Activated gamma-delta T cell treated with Interleukin-2 at 50 U/mL for 16 hours (primary cell): ENCODE results near the gene PGA4.
"Not testable (repeated sequence)": the region's sequence is repeated elsewhere in the genome, so short reads cannot be mapped to it uniquely, and the experiment has no call there.

ENCODE experiments used
- DNase-seq: peaks from one replicate; pipeline ENCODE4 v3.0.0-alpha.2; 2020

PGA4 gene

DNA sequence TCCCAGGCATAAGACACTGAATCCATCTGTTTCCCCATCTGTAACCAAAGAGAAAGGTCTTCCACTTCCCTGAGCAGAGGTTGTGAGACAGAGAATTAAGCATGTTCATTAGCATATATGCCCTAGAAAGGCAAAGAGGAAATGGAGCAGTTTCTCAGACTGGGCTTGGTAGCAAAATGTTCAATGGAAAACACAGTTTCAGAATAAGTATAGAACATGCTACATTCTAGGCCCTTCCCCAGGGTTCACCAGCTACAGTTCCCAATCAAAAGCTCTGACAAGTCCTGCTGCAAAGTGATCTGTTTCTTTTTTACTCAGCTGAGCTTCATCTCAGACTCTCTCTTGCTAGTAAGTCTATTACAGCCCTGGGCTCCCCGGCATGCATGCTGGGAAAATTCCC is 30.2 kb downstream of the PGA4 start:
- not testable (repeated sequence) for DNase-seq

DNA sequence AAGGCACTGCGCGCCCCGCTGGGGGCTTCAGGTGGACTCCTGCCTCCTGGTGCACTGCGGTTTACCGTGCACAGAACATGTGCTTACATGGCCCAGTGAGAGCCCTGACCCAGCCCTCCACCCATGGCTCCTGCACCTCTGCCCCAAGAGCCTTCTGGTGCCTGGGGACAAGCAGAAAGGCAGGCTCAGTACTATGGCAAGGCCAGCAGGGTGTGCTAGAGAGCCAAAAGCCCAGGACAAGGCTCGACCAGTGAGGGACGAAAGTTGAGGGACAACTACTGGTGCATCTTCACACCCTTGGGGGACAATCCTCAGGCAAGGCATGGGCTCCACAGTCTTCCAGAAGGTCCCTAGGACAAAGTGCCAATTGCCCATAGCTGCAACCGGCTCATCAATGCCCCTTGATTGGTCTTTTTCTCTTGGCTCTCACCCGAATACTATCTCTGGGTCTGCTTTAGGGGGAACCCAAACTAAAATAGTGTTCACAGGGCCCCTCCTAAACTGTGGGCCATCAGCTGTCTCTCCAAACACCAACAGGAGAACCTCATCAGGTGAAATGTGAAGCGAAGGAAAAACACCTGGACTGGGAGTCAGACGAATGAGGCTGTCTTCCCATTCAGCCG is 32.4 kb downstream of the PGA4 start:
- DNase-seq = peak; percentile 46

DNA sequence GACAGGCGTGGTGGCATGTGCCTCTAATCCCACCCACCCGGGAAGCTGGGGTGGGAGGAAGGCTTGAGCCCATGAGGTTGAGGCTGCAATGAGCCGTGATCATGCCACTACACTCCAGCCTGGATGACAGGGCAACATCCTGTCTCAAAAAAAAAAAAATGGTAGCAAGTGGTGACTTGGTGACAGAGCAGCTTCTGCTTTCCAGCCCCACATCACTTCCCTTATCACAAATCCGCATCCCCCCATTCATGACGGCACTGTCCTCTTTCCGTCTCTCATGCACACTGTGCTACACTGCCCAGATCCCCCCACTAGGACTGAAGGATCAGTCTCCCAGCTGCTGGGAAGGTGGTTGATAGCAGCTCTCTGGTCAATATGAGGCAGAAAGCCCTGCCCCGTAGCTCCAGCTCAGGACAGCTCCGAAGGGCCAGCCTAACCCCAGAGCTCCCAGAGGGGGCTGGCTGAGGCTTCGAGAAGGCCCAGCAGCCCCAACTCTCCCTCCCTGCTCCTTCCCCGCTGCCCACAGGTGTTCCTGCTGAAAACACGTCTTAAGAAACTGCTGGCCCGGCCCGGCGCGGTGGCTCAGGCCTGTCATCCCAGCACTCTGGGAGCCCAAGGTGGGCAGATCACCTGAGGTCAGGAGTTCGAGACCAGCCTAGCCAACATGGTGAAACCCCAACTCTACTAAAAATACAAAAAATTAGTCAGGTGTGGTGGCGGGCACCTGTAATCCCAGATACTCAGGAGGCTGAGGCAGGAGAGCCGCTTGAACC is 34.7 kb downstream of the PGA4 start:
- DNase-seq = no peak

DNA sequence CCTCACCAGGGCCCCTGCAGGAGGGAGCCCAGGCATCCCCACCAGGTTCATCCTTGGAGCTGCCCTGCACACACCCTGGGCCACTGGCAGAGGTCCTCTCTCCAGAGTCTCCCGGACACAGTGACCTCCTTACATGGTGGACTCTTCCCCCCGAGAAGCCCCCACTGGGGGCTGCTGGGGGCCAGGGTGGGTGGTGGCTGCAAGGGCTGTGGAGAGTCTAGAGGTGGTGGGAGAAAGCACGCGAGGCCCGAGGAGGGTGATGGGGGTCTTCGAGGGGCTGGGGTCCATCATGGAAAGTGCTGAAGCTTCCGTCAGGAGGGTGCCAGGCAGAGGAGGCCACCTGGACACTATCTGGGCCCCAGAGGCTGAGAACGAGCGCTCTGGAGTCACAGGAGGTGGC is 36.4 kb downstream of the PGA4 start:
- DNase-seq = no peak

DNA sequence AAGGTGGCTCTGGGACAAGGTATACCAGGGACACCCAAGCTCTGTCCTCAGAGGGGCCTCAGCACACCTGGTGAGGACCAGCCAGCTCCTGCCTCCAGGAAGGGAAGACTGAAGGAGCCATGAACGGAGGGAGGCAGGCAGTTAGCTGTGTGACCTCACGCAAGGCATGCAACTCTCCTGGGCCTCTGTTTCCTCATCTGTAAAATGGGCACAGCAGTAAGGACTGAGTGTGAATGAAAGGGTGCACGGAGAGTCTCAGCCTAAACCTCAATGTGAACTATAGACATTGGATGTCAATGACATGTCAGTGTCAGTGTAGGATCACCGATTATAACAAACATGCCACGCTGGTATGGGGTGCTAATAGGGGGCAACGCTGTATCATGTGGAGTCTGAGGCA is 37.2 kb downstream of the PGA4 start:
- DNase-seq = no peak

DNA sequence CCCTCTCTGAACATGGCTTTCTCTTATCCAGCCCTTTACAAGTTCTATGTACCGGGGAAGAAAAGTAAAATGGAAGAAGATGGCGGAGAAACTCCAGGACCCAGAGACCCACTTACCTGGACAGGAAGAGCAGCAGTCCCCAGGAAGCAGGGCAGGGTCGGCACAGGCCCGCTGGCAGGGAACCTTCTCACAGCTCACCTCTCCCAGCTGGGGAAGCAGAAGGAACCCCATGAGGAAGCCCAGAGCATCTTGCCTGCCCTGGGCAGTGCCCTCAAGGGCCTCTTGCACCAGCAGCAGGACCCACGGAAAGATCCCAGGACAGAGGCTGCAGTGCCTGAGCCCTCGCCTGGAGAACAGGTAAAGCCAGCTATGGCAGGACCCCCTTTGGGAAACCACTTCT is 42.2 kb downstream of the PGA4 start:
- no peak for DNase-seq

DNA sequence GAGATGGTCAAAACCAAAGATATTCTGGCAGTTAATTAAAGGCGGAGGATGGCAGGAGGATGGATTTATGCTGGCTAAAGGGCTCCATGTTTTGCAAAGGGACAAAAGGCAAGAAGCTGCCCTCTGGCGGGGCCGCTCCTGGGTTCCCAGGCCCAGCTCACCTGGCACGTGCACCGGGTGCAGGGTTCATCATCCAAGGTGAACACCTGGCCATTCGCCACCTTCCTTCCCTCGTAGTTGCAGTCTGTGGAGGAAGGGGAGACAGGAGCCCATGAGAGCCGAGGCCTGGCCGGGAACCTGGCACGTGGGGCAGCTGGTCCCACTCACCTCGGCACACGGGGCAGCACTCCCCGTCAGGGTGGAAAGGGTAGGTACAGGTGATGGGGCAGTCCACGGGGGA is 42.6 kb downstream of the PGA4 start:
- no peak for DNase-seq

DNA sequence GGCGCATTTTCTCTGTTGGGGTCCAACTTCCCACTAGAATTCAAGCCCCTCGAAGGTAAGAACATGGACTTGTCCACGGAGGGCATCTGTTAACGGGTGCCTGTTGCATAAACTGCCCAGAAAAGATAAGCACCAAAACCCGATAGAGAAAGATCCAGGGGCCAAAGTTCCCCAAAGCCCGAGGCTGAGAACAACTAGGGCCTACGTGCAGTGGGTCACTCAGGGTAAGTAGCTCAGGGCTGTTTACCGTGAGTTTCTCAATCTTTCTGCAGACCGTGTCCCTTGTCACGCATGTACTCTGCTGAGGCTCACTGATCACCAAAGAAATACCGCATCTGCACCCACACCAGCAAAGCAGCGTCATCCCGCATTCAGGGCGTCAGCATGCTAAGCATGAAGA is 43.2 kb downstream of the PGA4 start:
- no peak for DNase-seq

DNA sequence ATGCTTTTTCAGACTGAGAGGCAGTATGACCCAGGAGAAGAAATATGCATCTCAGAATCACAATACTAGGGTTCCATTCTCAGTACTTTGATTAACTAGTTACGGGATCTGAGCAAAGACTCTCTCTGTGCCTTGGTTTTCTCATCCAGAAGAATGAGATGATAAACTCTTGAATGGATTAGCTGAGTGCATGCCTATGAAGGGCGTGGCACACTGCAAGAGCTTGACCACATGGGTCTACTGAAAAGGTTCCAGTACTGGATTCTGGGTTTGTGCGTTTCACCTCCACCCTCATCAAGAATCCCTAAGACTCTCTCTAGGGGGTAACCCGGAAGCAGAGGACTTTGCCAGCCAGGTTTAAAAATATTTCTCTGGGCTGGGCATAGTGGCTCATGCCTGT is 44.5 kb downstream of the PGA4 start:
- DNase-seq = no peak

DNA sequence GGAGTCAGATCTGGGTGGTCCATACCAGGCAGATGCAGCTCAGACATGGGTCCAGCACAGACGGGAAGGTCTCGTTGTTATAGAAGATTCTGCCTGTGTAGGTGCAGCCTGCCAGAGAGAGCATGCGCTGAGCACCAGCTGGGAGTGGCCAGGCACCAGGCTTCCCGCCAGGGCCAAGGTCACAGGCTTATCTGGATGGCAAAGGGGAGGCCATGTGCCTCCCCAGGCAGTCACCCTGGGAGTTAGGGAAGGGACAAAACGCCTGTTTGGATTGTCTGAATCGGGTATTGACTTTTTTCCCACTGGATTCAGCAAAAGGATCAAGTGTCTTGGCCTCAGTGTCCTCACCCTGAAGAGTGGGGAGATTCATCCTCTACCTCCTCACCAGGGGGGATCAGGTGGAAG is 45.3 kb downstream of the PGA4 start:
- no peak for DNase-seq

DNA sequence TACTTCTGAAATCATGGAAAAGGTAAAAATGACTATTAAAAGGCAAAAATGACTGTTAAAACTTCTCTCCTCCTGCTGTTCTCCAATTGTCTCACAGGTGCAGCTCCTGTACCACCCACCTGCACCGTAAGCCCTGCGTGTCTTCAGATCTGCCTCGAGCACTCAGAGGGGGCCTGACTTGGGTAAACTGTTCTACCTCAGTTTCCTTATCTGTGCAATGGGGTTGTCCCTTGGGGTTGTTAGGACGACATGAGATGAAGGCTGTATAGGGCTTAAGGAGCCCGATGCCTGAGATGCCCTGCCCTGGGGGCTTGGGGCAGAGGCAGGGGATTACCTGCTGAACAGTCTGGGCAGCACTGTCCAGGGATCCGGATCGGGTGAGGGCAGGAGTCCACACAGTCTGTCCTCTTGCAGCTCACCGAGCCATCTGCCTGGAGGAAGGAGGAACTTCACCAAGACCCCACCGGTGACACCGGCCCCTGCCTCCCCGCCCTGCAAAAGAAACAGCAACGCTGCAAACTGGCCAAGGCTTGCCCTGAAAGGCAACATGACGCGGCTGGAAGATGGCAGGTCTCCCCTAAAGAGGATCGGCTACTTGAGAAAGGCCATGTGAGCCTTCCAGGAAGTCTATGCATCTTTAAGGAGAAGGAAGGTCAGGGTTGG is 46.6 kb downstream of the PGA4 start:
- DNase-seq = no peak

DNA sequence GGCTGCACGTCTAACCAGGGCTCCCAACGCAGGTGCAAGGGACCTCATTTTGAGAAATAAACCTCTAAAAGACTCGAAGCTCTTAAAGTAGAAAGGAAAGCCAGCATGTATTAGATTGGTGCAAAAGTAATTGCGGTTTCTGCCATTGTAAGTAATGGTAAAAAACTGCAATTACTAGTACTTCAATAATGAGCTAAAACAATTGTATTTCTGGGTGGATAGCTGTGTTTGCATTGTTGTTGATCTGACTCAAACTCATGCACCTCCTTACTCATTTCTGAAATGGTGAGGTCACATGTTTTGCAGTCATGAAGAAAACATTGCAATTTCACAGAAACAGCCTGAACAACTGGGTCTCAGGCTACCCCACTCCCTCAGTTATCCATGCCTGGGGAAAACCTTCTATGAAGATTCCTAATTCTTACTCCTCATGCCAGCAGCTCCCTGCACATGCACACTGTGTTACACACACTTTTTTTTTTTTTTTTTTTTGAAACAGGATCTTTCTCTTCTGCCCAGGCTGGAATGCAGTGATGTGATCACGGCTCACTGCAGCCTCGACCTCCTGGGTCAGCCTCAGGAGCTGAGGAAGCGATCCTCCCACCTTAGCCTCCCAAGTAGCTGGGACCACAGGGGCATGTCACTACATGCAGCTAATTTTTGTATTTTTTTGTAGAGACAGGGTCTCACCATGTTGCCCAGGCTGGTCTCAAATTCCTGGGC is 48.4 kb downstream of the PGA4 start:
- DNase-seq = no peak

DNA sequence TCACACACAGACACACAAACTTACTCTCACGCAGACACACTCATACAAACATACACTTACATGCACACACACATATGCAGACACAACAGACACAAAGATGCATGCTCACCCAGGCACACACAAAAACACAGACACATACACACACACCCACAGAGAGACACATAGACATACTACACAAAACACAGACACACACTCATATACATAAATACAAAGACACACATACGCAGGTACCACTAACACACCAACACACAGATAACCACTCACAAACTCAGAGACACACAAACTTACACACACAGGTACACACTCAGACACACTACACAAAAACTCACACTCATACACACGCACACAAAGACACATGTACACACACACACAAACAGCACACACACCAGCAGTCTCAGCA is 50.6 kb downstream of the PGA4 start:
- no peak for DNase-seq

DNA sequence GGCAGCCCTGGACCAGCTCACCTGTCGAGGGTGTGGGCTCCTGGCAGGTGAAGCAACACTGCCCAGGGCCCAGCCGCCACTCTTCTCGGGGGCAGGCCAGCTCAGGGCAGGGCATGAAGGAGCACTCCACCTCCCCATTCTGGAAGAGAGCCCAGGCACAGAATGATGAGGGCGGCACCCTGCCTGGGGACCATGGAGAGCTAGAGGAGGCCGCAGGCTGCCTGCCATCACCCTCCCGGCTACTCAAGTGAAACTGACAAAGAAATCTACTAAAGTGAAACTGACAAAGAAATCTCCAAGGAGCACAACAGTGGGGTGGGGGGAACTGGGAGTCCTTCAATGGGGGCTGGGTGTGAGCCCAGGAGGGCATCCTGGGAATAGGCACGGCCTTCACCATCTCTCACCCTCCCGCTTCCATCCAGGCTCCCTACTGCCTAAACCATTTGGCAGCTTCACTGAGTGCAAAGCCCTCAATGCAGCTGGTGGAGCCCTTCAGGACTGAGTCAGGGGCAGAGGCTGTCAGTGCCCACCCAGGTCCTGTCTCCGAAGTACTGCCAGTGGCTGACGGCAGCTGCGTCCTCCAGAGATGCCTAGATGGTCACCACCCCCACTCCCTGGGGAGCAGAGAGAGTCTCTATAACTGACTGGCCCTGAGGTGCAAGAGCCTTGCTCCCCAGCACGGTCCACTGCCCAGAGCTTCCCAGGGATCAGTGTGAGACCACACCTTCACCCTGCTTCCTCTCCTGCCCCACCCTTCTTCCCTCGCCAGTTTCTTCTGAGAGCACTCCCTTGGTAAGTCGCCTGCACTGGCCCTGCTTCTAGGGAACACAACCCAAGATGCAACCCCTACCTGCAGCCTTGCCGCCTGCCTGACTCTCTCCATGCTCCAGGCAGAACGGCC is 51.3 kb downstream of the PGA4 start:
- DNase-seq = no peak

DNA sequence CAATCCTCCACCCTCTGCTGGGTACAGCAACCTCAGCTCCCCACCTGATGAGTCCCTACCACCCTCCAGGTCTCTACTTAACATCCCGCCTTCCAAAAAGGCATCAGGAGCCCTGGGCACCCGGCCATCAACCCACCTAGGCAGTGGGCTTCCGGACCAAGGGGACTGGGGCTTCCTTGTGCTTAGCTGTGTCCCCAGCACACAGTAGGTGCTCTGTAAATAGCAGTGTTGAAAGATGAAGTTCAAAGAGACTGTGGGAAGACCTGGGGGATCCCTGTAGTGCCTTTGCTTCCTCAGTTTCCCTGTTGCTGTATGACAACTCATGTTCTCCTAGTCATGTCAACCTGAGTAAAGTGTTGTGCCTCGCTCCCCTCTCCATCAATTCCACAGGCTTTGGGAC is 51.9 kb downstream of the PGA4 start:
- no peak for DNase-seq

DNA sequence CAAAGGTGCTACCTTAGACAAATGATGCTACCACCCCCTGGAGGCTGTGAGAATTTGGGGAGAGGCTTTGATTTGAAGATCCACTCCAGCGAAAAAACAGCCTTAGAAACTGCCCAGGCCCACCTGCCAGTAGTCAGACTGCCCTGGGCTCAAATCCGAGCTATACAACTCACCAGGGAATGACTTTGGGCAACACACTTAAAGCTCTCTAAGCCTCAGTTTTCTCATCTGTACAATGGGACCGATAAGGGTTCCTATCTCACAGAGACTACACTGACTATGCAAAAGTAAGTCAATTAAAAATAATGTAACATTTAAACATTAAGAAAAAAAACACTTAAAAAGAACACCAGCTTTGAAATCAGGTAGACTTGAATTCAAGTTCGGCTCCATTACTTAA is 53.0 kb downstream of the PGA4 start:
- DNase-seq = no peak

DNA sequence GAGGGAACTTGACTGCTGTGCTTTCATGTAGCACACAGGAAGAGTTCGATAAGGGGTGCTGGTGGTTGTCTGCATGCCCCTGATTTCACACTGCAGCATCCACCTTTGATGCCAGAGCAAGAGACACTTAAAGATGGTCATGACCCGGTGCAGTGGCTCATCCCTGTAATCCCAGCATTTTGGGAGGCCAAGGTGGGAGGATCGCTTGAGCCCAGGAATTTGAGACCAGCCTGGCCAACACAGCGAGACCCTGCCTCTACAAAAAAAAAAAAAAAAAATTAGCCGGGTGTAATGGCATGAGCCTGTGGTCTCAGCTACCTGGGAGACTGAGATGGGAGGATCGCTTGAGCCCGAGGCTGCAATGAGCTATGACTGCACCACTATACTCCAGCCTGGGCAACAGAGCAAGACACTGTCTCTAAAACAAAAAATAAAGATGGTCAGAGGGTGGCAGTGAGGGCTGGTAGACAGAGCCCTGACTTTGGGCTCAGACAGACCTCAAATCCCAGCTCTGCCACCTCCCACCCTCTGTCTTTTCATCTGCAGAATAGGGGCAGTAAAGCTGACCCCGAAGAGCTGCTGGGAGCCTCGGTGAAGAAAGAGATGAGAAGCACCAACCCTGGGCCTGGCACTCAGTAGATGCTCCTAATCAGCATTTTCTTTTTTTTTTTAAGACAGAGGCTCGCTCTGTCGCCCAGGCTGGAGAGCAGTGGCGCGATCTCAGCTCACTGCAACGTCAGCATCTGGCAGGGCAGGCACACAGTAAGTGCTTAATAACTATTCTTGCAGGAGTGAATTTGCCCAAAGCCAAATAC is 55.2 kb downstream of the PGA4 start:
- DNase-seq = no peak

DNA sequence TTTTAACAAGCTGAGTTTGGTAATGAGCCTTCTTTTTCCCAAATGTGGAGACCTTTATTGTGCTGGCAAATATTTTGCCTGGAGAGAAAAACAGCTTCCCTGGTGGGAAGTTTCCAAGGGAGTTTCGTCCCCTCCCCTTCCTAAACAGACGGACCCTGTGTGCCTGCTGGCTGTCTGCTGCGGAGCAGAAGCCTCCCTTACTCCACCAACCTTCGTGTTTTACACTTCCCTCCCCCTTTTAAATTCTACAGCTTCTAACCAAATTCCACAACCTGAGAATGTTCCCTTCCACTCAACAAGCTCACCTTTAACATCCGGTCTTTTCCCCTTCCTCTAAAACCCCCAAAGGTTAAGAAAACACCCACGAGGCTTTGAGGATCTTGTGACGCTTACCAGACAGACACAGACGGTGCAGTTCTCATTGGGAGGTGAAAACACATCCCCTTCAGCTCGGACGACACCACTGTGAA is 55.9 kb downstream of the PGA4 start:
- no peak for DNase-seq

DNA sequence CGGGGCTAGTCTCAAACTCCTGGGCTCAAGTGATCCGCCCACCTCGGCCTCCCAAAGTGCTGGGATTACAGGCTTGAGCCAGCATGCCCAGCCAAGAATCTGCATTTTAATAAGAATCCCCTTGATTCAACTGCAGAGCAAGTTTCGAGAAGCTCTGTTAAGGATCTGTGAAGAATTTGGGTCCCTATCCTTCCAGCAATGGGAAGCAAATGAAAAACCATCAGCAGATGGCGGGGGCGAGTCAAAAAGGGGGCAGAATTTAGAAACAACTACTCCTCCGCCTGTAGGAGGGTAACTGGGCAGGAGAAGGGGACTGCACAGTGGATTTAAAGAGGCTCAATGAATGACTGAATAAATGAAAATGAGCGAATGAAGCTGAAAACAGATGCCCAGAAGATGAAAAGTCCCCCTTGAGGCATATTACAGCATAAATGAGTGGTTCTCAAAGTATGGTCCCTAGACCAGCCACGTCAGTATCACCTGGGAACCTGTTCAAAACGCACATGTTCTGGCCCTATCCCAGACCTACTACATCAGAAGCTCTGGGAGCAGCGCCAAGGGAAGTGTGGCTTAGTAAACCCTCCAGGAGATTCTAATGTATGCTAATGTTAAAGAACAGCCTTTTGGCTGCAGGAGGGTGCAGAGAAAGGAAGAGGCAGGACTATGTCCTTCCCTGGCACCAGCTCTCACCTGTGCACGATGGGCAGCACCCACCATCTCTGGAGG is 58.0 kb downstream of the PGA4 start:
- DNase-seq = no peak

DNA sequence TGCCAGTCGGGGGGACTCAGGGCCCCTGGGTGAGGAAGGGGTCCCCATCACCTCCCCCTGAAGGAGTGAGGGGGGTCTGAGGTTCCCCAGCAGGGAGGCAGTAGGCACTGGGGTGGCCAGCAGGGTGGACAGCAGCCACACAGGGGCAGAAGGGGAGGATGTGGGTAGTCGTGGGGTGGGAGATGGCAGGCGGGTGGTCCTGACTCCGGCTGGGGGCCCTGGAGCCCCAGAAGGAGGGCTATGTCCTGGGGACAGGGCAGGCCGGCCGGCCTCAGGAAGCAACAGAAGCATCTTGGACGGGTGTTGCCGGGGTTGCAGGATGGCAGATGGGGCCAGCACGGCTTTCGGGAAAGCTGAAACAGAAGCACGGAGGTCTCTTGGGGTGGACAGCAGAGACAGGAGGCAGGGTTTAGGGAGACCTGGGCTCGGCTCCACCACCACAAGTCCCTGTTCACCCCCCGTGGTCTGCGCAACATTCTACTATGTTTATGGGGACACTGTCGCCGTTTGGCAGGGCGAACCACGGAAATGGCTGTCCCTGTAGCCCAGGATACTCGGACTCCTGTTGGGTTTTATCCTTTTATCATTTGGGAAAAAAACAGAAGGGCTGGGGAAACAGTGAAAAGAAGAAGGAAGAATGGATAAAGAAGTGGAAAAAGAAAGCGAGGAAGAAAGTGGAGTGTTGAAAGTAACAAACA is 58.9 kb downstream of the PGA4 start:
- no peak for DNase-seq
